NCI-H1436 treated with DMSO at 0.1 percent for 48 hours (cell line): ENCODE results near the gene TSEN15.
"Not testable (repeated sequence)": the region's sequence is repeated elsewhere in the genome, so short reads cannot be mapped to it uniquely, and the experiment has no call there.

Experiments used
- DNase-seq: peaks from one replicate; lab custom pipeline; 2025; lab: John Stamatoyannopoulos, UW

TSEN15 gene

GRCh38 chr1:184031409-184032107 lies 20.0 kb upstream of the TSEN15 start:
- no peak for DNase-seq

- no peak for DNase-seq
These were observed 19.1 kb upstream of the TSEN15 start for GRCh38 chr1:184032306-184032929.

GRCh38 chr1:184032930-184033418 lies 18.6 kb upstream of the TSEN15 start:
- no peak for DNase-seq

GRCh38 chr1:184033711-184034167 lies 17.8 kb upstream of the TSEN15 start:
- DNase-seq, result no peak

GRCh38 chr1:184034761-184035379 lies 16.7 kb upstream of the TSEN15 start:
- DNase-seq, result no peak

GRCh38 chr1:184035719-184036516 lies 15.6 kb upstream of the TSEN15 start:
- no peak for DNase-seq

- DNase-seq, result no peak
These were observed 15.0 kb upstream of the TSEN15 start for GRCh38 chr1:184036517-184036949.

GRCh38 chr1:184037849-184038591 lies 13.5 kb upstream of the TSEN15 start:
- DNase-seq, result no peak

- DNase-seq, result no peak
These were observed 12.4 kb upstream of the TSEN15 start for GRCh38 chr1:184039126-184039525.

GRCh38 chr1:184041731-184042130 lies 9.8 kb upstream of the TSEN15 start:
- no peak for DNase-seq

- DNase-seq, result not testable (repeated sequence)
These were observed 8.2 kb upstream of the TSEN15 start for GRCh38 chr1:184043315-184043714.

- no peak for DNase-seq
These were observed 6.7 kb upstream of the TSEN15 start for GRCh38 chr1:184044603-184045376.

GRCh38 chr1:184047541-184047940 lies 4.0 kb upstream of the TSEN15 start:
- not testable (repeated sequence) for DNase-seq

GRCh38 chr1:184048561-184049240 lies 2.8 kb upstream of the TSEN15 start:
- no peak for DNase-seq

- DNase-seq, result no peak
These were observed 2.2 kb upstream of the TSEN15 start for GRCh38 chr1:184049291-184049690.

- DNase-seq, result no peak
These were observed 1.6 kb upstream of the TSEN15 start for GRCh38 chr1:184049836-184050468.

GRCh38 chr1:184050636-184051035 lies 894 bp upstream of the TSEN15 start:
- DNase-seq, result no peak

- no peak for DNase-seq
These were observed 419 bp upstream of the TSEN15 start for GRCh38 chr1:184051138-184051484.

- DNase-seq, result no peak
These were observed 647 bp downstream of the TSEN15 start for GRCh38 chr1:184052194-184052559.

- DNase-seq, result no peak
These were observed 1.2 kb downstream of the TSEN15 start for GRCh38 chr1:184052750-184053149.
